ENCODE data around the gene TMEM178B.

DNA sequence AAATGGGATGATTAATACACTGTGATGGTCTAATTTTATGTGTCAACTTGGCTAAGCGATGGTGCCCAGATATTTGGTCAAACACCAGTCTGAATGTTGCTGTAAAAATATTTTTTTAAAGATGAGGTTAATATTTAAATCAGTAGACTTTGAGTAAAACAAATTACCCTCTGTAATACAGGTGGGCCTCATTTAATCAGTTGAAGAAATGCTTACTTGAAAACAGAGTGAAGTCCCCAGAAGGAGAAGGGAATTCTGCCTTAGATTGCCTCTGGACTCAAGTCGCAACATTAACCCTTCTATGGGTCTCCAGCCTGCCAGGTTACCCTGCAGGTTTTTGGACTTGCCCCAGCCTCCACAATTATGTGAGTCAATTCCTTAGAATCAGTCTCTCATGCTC lies 427.6 kb downstream of the TMEM178B start:
- TF ChIP-seq, protein P1, sequence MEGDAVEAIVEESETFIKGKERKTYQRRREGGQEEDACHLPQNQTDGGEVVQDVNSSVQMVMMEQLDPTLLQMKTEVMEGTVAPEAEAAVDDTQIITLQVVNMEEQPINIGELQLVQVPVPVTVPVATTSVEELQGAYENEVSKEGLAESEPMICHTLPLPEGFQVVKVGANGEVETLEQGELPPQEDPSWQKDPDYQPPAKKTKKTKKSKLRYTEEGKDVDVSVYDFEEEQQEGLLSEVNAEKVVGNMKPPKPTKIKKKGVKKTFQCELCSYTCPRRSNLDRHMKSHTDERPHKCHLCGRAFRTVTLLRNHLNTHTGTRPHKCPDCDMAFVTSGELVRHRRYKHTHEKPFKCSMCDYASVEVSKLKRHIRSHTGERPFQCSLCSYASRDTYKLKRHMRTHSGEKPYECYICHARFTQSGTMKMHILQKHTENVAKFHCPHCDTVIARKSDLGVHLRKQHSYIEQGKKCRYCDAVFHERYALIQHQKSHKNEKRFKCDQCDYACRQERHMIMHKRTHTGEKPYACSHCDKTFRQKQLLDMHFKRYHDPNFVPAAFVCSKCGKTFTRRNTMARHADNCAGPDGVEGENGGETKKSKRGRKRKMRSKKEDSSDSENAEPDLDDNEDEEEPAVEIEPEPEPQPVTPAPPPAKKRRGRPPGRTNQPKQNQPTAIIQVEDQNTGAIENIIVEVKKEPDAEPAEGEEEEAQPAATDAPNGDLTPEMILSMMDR (IDR thresholded peaks at IDR 0.05), result no peak
- no peak for TF ChIP-seq POLR2AphosphoS5 (IDR thresholded peaks at IDR 0.05; ENCODE audit: low read depth, low read length)
- TF ChIP-seq, protein P2, sequence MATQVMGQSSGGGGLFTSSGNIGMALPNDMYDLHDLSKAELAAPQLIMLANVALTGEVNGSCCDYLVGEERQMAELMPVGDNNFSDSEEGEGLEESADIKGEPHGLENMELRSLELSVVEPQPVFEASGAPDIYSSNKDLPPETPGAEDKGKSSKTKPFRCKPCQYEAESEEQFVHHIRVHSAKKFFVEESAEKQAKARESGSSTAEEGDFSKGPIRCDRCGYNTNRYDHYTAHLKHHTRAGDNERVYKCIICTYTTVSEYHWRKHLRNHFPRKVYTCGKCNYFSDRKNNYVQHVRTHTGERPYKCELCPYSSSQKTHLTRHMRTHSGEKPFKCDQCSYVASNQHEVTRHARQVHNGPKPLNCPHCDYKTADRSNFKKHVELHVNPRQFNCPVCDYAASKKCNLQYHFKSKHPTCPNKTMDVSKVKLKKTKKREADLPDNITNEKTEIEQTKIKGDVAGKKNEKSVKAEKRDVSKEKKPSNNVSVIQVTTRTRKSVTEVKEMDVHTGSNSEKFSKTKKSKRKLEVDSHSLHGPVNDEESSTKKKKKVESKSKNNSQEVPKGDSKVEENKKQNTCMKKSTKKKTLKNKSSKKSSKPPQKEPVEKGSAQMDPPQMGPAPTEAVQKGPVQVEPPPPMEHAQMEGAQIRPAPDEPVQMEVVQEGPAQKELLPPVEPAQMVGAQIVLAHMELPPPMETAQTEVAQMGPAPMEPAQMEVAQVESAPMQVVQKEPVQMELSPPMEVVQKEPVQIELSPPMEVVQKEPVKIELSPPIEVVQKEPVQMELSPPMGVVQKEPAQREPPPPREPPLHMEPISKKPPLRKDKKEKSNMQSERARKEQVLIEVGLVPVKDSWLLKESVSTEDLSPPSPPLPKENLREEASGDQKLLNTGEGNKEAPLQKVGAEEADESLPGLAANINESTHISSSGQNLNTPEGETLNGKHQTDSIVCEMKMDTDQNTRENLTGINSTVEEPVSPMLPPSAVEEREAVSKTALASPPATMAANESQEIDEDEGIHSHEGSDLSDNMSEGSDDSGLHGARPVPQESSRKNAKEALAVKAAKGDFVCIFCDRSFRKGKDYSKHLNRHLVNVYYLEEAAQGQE (IDR thresholded peaks at IDR 0.05; ENCODE audit: insufficient read depth in 1 of 2, low read depth in 2 of 2, low read length in 1 of 2), result no peak
- TF ChIP-seq TCF7L2 (IDR thresholded peaks at IDR 0.05; ENCODE audit: low read depth, low read length), result no peak

All from Panc1 (cell line).